H9 (cell line): ENCODE results near the gene UBE2U. TPM values are rescaled to one million over a fixed set of nuclear protein-coding genes. Genes with fewer than 3 reads are reported as not detected.

Source experiments
- DNase-seq: peaks from one replicate; pipeline ENCODE4 v3.0.0-alpha.2; 2017
- H2AFZ ChIP-seq: one replicate; pipeline ENCODE4 v1.6.1; 2013; ENCODE audit warnings: mild to moderate bottlenecking, low read length, control low read depth, moderate library complexity
- H2AK5ac ChIP-seq: 2 replicates; pipeline ENCODE4 v1.6.1; 2013; ENCODE audit warnings: low read length, control low read depth, mixed read lengths; ENCODE audit not compliant: insufficient read length
- H2BK120ac ChIP-seq: one replicate; pipeline ENCODE4 v1.6.1; 2013; ENCODE audit warnings: low read depth, mild to moderate bottlenecking, low read length, control low read depth, inconsistent platforms; ENCODE audit not compliant: poor library complexity, severe bottlenecking
- H2BK12ac ChIP-seq: 2 replicates; pipeline ENCODE4 v1.6.1; 2013; ENCODE audit warnings: low read length, control low read depth, mixed read lengths, low read depth; ENCODE audit not compliant: insufficient read length
- H2BK15ac ChIP-seq: 2 replicates; pipeline ENCODE4 v1.6.1; 2013; ENCODE audit warnings: low read depth, low read length, control low read depth
- H2BK20ac ChIP-seq: one replicate; pipeline ENCODE4 v1.6.1; 2013; ENCODE audit warnings: low read depth, mild to moderate bottlenecking, low read length, control low read depth, inconsistent platforms; ENCODE audit not compliant: poor library complexity, severe bottlenecking
- H2BK5ac ChIP-seq: 2 replicates; pipeline ENCODE4 v1.6.1; 2013; ENCODE audit warnings: low read length, control low read depth, mixed read lengths; ENCODE audit not compliant: insufficient read length
- H3K14ac ChIP-seq: 2 replicates; pipeline ENCODE4 v1.6.1; 2013; ENCODE audit warnings: low read length, control low read depth; ENCODE audit not compliant: insufficient read depth
- H3K18ac ChIP-seq: 2 replicates; pipeline ENCODE4 v1.6.1; 2013; ENCODE audit warnings: low read depth, mild to moderate bottlenecking, mixed read lengths, low read length, control low read depth; ENCODE audit not compliant: insufficient read length
- H3K23ac ChIP-seq: 2 replicates; pipeline ENCODE4 v1.6.1; 2013; ENCODE audit warnings: low read length, control low read depth, mixed read lengths, low read depth; ENCODE audit not compliant: insufficient read length
- H3K23me2 ChIP-seq: 2 replicates; pipeline ENCODE4 v1.6.1; 2013; ENCODE audit warnings: low read depth, mild to moderate bottlenecking, mixed read lengths, low read length, control low read depth; ENCODE audit not compliant: insufficient read length, poor library complexity, severe bottlenecking
- H3K27ac ChIP-seq: 2 replicates; pipeline ENCODE4 v1.5.1; 2013; ENCODE audit warnings: low read length, control low read depth, mixed read lengths, low read depth; ENCODE audit not compliant: insufficient read length
- H3K27me3 ChIP-seq: 2 replicates; pipeline ENCODE4 v1.6.1; 2013; ENCODE audit warnings: low read length, control low read depth, inconsistent platforms; ENCODE audit not compliant: insufficient read depth
- H3K4ac ChIP-seq: 2 replicates; pipeline ENCODE4 v1.6.1; 2013; ENCODE audit warnings: low read depth, mild to moderate bottlenecking, control low read depth, inconsistent platforms, low read length, moderate library complexity
- H3K4me1 ChIP-seq: 2 replicates; pipeline ENCODE4 v1.6.1; 2013; ENCODE audit warnings: low read length, control low read depth, inconsistent platforms; ENCODE audit not compliant: insufficient read depth
- H3K4me2 ChIP-seq: 2 replicates; pipeline ENCODE4 v1.6.1; 2013; ENCODE audit warnings: low read length, control low read depth, mixed read lengths; ENCODE audit not compliant: insufficient read length, insufficient read depth
- H3K56ac ChIP-seq: 2 replicates; pipeline ENCODE4 v1.6.1; 2013; ENCODE audit warnings: low read depth, mild to moderate bottlenecking, mixed read lengths, low read length, control low read depth; ENCODE audit not compliant: insufficient read length
- H3K79me1 ChIP-seq: 2 replicates; pipeline ENCODE4 v1.6.1; 2013; ENCODE audit warnings: low read depth, mild to moderate bottlenecking, moderate library complexity, low read length, control low read depth, inconsistent platforms; ENCODE audit not compliant: insufficient read depth, poor library complexity, severe bottlenecking
- H3K79me2 ChIP-seq: 2 replicates; pipeline ENCODE4 v1.6.1; 2013; ENCODE audit warnings: low read length, control low read depth, inconsistent platforms; ENCODE audit not compliant: insufficient read depth
- H3K9ac ChIP-seq: 2 replicates; pipeline ENCODE4 v1.6.1; 2013; ENCODE audit warnings: low read length, control low read depth, mixed read lengths; ENCODE audit not compliant: insufficient read length; ENCODE audit errors: extremely low read depth
- H3K9me3 ChIP-seq: one replicate; pipeline ENCODE4 v1.6.1; 2013; ENCODE audit warnings: low read depth, low read length, inconsistent platforms; ENCODE audit not compliant: control insufficient read depth
- H3T11ph ChIP-seq: one replicate; pipeline ENCODE4 v1.6.1; 2013; ENCODE audit warnings: mild to moderate bottlenecking, low read length, control low read depth, inconsistent platforms
- H4K20me1 ChIP-seq: one replicate; pipeline ENCODE4 v1.6.1; 2013; ENCODE audit not compliant: control insufficient read depth, insufficient read length, insufficient read depth
- H4K5ac ChIP-seq: 2 replicates; pipeline ENCODE4 v1.6.1; 2013; ENCODE audit warnings: low read depth, mild to moderate bottlenecking, mixed read lengths, low read length, control low read depth; ENCODE audit not compliant: insufficient read length
- H4K8ac ChIP-seq: replicated peaks from 2 replicates; pipeline ENCODE4 v1.6.1; 2013; ENCODE audit warnings: low read length, control low read depth, mixed read lengths, low read depth; ENCODE audit not compliant: insufficient read length
- H4K91ac ChIP-seq: 2 replicates; pipeline ENCODE4 v1.6.1; 2013; ENCODE audit warnings: low read depth, mild to moderate bottlenecking, moderate library complexity, mixed read lengths, low read length, control low read depth; ENCODE audit not compliant: insufficient read length
- H3K27ac Mint-ChIP-seq, 3 experiments: 2 replicates in 2 of 3; 3 replicates in 1 of 3; pipeline ENCODE4 v1.8.0; 2020 to 2021; ENCODE audit warnings: mixed read lengths in 3 of 3, mild to moderate bottlenecking in 1 of 3, moderate library complexity in 1 of 3
- H3K27me3 Mint-ChIP-seq: 2 replicates; pipeline ENCODE4 v1.8.0; 2021; ENCODE audit warnings: low read depth, mild to moderate bottlenecking, moderate library complexity, mixed read lengths
- H3K36me3 Mint-ChIP-seq, 3 experiments: 2 replicates in 2 of 3; 3 replicates in 1 of 3; pipeline ENCODE4 v1.8.0; 2020 to 2021; ENCODE audit warnings: low read depth in 3 of 3, mixed read lengths in 3 of 3; ENCODE audit not compliant: insufficient read depth in 1 of 3
- H3K4me1 Mint-ChIP-seq, 2 experiments: 2 replicates each; pipeline ENCODE4 v1.8.0; 2020; ENCODE audit warnings: mixed read lengths in 2 of 2
- H3K4me3 Mint-ChIP-seq, 2 experiments: 2 replicates in 1 of 2; 3 replicates in 1 of 2; pipeline ENCODE4 v1.8.0; 2020 to 2021; ENCODE audit warnings: mild to moderate bottlenecking in 2 of 2, mixed read lengths in 2 of 2, moderate library complexity in 1 of 2
- H3K9me3 Mint-ChIP-seq, 2 experiments: 2 replicates in 1 of 2; 3 replicates in 1 of 2; pipeline ENCODE4 v1.8.0; 2020; ENCODE audit warnings: mild to moderate bottlenecking in 2 of 2, mixed read lengths in 2 of 2, moderate library complexity in 1 of 2
- WGBS: extraction: QIAGEN DNeasy Blood & Tissue Kit; methylation state at CpG from one replicate; pipeline ENCODE4 v1.1.7; 2013; ENCODE audit warnings: missing lambda C conversion rate, low lambda C conversion rate, mixed read lengths; ENCODE audit not compliant: insufficient read length; ENCODE audit errors: extremely low coverage; 5-methylcytosine and 5-hydroxymethylcytosine counted together
- total RNA-seq: library from RNA; stranded (reverse); gene quantifications from 2 replicates; pipeline ENCODE4 v1.2.1, GENCODE V29; 2021
- TF ChIP-seq, protein P1 (sequence below): fragments of 200-600 bp; sonication (generic); conservative IDR thresholded peaks from 3 replicates; pipeline ENCODE4 v1.8.0; 2021; ENCODE audit warnings: antibody characterized with exemption, mild to moderate bottlenecking

UBE2U gene
- total RNA-seq, 1 experiment from 2014 or later = not detected

DNA sequence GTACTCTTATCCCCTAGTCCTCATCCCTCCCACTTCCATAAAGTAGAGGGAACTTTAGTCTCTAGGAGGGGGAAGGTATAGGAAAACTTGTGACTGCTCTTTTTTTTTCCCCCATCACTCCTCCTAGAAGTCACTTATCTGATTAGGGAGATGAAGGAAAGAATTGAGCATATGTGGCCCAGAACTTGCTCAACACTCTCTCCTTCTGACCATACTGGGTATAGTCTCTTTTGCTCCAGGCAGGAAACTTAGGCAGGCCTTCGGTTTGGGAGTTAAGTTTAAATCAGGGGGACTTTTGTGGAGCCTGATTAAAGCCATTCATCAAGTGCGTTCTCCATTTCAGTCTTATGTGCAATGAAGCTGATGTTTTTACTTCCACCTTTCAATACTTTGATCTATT, 5.8 kb downstream of the UBE2U start:
- peaks cover 0 to 2% of the 10 kb centered on the region in 2 experiments; a peak in 1 of 4 replicates for H3K4me1 Mint-ChIP-seq
- no peaks in the 10 kb centered on the region for H3K36me3 Mint-ChIP-seq
- no peak for DNase-seq
- H3K79me1 ChIP-seq = no peaks in the 10 kb centered on the region
- no peak overlapping the region for H3K9ac ChIP-seq
- peaks cover 3% of the 10 kb centered on the region for H3K27me3 Mint-ChIP-seq
- TF ChIP-seq, protein P1, sequence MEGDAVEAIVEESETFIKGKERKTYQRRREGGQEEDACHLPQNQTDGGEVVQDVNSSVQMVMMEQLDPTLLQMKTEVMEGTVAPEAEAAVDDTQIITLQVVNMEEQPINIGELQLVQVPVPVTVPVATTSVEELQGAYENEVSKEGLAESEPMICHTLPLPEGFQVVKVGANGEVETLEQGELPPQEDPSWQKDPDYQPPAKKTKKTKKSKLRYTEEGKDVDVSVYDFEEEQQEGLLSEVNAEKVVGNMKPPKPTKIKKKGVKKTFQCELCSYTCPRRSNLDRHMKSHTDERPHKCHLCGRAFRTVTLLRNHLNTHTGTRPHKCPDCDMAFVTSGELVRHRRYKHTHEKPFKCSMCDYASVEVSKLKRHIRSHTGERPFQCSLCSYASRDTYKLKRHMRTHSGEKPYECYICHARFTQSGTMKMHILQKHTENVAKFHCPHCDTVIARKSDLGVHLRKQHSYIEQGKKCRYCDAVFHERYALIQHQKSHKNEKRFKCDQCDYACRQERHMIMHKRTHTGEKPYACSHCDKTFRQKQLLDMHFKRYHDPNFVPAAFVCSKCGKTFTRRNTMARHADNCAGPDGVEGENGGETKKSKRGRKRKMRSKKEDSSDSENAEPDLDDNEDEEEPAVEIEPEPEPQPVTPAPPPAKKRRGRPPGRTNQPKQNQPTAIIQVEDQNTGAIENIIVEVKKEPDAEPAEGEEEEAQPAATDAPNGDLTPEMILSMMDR = peak; percentile 31; the same call in 1 of the 3 replicates
- H3K56ac ChIP-seq = no peak overlapping the region
- H2AK5ac ChIP-seq = no peak overlapping the region
- H3K23ac ChIP-seq = no peak overlapping the region
- H3K14ac ChIP-seq = no peak overlapping the region
- H3K4me3 Mint-ChIP-seq = no peak overlapping the region
- no peaks in the 10 kb centered on the region for H3K4me1 ChIP-seq
- no peak overlapping the region for H2BK20ac ChIP-seq
- H3K23me2 ChIP-seq = no peaks in the 10 kb centered on the region
- no peaks in the 10 kb centered on the region for H3K27me3 ChIP-seq
- no peak overlapping the region for H4K8ac ChIP-seq
- H3K79me2 ChIP-seq = no peaks in the 10 kb centered on the region
- no peak overlapping the region for H3K4me2 ChIP-seq
- H2BK120ac ChIP-seq = no peak overlapping the region
- no peak overlapping the region for H4K91ac ChIP-seq
- no peak overlapping the region for H4K5ac ChIP-seq
- no peak overlapping the region for H3K4ac ChIP-seq
- no peak overlapping the region for H3T11ph ChIP-seq
- H3K27ac Mint-ChIP-seq = no peak overlapping the region
- no peaks in the 10 kb centered on the region for H3K9me3 ChIP-seq
- H2BK12ac ChIP-seq = no peak overlapping the region
- no peak overlapping the region for H2BK5ac ChIP-seq
- no peak overlapping the region for H2AFZ ChIP-seq
- no peaks in the 10 kb centered on the region for H4K20me1 ChIP-seq
- H2BK15ac ChIP-seq = no peak overlapping the region
- WGBS = no CpG with 5 or more reads among the region's 2 CpGs
- H3K9me3 Mint-ChIP-seq = no peaks in the 10 kb centered on the region
- no peak overlapping the region for H3K27ac ChIP-seq
- no peak overlapping the region for H3K18ac ChIP-seq
